IPS DF 6.9 (cell line): ENCODE results near the gene TOM1.
"Not testable (repeated sequence)": the region's sequence is repeated elsewhere in the genome, so short reads cannot be mapped to it uniquely, and the experiment has no call there.

Experiments
- DNase-seq: peaks from one replicate; pipeline ENCODE4 v3.0.0-alpha.2; 2013; ENCODE audit warnings: low read depth, low spot score
- H3K27ac ChIP-seq: one replicate; pipeline ENCODE4 v1.5.1; 2013; ENCODE audit warnings: low read length, control low read depth
- H3K27me3 ChIP-seq: 2 replicates; pipeline ENCODE4 v1.6.1; 2013; ENCODE audit warnings: mild to moderate bottlenecking, low read length; ENCODE audit not compliant: control insufficient read depth, insufficient read depth
- H3K36me3 ChIP-seq: 2 replicates; pipeline ENCODE4 v1.6.1; 2013; ENCODE audit warnings: low read length; ENCODE audit not compliant: control insufficient read depth, insufficient read depth
- H3K4me1 ChIP-seq: 2 replicates; pipeline ENCODE4 v1.6.1; 2013; ENCODE audit warnings: low read length; ENCODE audit not compliant: control insufficient read depth, insufficient read depth
- H3K4me3 ChIP-seq: 2 replicates; pipeline ENCODE4 v1.5.1; 2013; ENCODE audit warnings: mild to moderate bottlenecking, low read length
- H3K9me3 ChIP-seq: 2 replicates; pipeline ENCODE4 v1.6.1; 2013; ENCODE audit warnings: low read length, inconsistent platforms; ENCODE audit not compliant: control insufficient read depth, insufficient read depth
- WGBS: extraction: QIAGEN DNeasy Blood & Tissue Kit; methylation state at CpG from one replicate; pipeline ENCODE4 v1.1.7; 2013; ENCODE audit warnings: mixed read lengths, missing lambda C conversion rate; ENCODE audit not compliant: insufficient read length, insufficient coverage; 5-methylcytosine and 5-hydroxymethylcytosine counted together

The TOM1 gene

GRCh38 chr22:35354068-35354467 lies 54.4 kb downstream of the TOM1 start:
- no peak overlapping the region for H3K4me3 ChIP-seq
- no CpG with 5 or more reads among the region's 4 CpGs for WGBS
- H3K4me1 ChIP-seq: peaks cover 3% of the 10 kb centered on the region; the same call in 1 of the 2 replicates

GRCh38 chr22:35357883-35358621 lies 58.4 kb downstream of the TOM1 start:
- no peak overlapping the region for H3K4me3 ChIP-seq
- H3K9me3 ChIP-seq: no peaks in the 10 kb centered on the region
- H3K27ac ChIP-seq: no peak overlapping the region
- no CpG with 5 or more reads among the region's 6 CpGs for WGBS
- no peaks in the 10 kb centered on the region for H3K27me3 ChIP-seq
- no peaks in the 10 kb centered on the region for H3K4me1 ChIP-seq
- DNase-seq: no peak
- H3K36me3 ChIP-seq: no peaks in the 10 kb centered on the region

More at GRCh38 chr22:35354068-35354467, 54.4 kb downstream of the TOM1 start:
- H3K27ac ChIP-seq: no peak overlapping the region
- no peak for DNase-seq
- no peaks in the 10 kb centered on the region for H3K27me3 ChIP-seq
- no peaks in the 10 kb centered on the region for H3K9me3 ChIP-seq
- H3K36me3 ChIP-seq: no peaks in the 10 kb centered on the region

DNA sequence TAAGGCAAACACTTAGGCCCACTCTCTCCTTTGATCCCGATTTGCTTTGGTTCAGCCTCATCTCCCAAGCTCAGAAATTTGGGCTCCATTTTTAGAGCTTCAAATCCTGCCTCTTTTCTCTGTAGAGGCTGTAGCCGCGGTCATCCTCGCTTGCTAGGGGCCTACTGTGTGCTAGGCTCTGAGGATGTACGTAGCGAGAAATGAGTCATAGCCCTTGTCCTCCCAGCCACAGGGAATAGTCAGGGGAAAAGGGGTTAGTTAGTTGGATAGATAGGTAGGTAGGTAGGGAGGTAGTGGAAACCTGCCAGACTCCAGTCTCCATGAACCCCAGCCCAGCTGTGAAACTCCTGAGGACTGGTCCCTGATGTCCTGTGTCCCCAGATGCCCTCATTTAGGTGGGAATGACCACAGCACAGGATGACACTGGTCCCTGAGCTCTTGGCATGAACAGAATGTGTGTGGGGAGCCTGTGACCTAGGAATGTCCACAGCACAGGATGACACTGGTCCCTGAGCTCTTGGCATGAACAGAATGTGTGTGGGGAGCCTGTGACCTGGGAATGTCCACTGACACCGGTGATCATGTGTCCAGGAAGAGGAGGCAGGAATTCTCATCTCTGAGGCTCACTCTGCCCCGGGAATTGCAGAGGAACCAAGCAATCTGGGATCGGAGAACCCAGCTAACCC lies 59.8 kb downstream of the TOM1 start:
- Histone ChIP-seq H3K27ac (no peak overlapping the region), H3K9me3 (no peaks in the 10 kb centered on the region), H3K4me1 (no peaks in the 10 kb centered on the region), H3K4me3 (no peak overlapping the region), H3K36me3 (no peaks in the 10 kb centered on the region), H3K27me3 (no peaks in the 10 kb centered on the region)
- DNase-seq: no peak
- no CpG with 5 or more reads among the region's 9 CpGs for WGBS

DNA sequence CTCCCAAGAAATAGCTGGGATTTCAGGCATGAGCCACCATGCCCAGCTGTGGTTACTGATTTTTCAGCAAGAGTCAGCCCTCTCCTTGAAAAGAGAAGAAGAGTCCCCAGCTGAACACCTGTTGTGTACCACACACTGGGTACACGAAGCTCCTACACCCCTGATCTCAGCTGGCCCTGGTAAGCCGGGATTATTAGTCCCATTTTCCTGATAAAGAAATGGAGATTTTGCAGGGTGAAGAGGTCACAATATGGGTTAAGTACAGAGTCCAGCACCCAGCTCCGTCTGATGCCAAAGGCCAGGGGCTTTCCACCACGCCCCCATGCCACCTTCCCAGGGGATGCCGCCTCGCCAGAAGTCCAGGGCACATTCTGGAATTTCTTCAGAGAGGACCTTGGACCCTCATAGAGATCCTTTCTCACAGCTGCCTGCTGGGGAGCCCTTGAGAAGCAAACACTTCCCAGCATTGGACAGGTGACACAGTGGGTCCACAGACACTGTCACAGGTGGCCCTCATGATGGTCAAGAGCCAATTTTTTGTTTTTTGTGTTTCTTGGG lies 61.4 kb downstream of the TOM1 start:
- no peaks in the 10 kb centered on the region for H3K9me3 ChIP-seq
- no CpG with 5 or more reads among the region's 6 CpGs for WGBS
- DNase-seq: no peak
- H3K36me3 ChIP-seq: no peaks in the 10 kb centered on the region
- no peaks in the 10 kb centered on the region for H3K4me1 ChIP-seq
- H3K27ac ChIP-seq: no peak overlapping the region
- H3K27me3 ChIP-seq: no peaks in the 10 kb centered on the region
- H3K4me3 ChIP-seq: no peak overlapping the region

- DNase-seq: no peak
- peaks cover 2% of the 10 kb centered on the region; the same call in 1 of the 2 replicates for H3K4me1 ChIP-seq
- no peak overlapping the region for H3K27ac ChIP-seq
- H3K9me3 ChIP-seq: no peaks in the 10 kb centered on the region
- no peaks in the 10 kb centered on the region for H3K27me3 ChIP-seq
- H3K4me3 ChIP-seq: no peak overlapping the region
- no peaks in the 10 kb centered on the region for H3K36me3 ChIP-seq
- WGBS: no CpG with 5 or more reads among the region's 11 CpGs
These were observed 63.9 kb downstream of the TOM1 start for GRCh38 chr22:35363566-35364086.

DNA sequence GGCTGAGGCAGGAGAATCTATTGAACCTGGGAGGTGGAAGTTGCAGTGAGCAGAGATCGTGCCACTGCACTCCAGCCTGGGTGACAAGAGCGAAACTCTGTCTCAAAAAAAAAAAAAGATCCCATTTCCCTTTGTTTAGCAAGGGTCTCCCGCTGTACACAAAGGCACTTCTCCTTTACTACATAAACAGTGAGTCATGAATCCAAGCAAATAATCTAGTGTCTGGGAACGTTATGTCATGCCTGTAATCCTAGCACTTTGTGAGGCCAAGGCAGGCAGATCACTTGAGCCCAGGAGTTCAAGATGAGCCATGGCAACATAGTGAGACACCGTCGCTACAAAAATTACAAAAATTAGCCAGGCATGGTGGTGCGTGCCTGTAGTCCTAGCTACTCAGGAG lies 64.5 kb downstream of the TOM1 start:
- not testable (repeated sequence) for H3K4me1 ChIP-seq, H3K4me3 ChIP-seq, H3K27me3 ChIP-seq, H3K9me3 ChIP-seq, H3K36me3 ChIP-seq, DNase-seq, H3K27ac ChIP-seq
- WGBS: no CpG with 5 or more reads among the region's 7 CpGs

GRCh38 chr22:35367331-35367886 lies 67.7 kb downstream of the TOM1 start:
- DNase-seq: no peak
- no peak overlapping the region for H3K4me3 ChIP-seq
- H3K27me3 ChIP-seq: no peaks in the 10 kb centered on the region
- H3K9me3 ChIP-seq: no peaks in the 10 kb centered on the region
- H3K36me3 ChIP-seq: no peaks in the 10 kb centered on the region
- no CpG with 5 or more reads among the region's 9 CpGs for WGBS
- H3K27ac ChIP-seq: no peak overlapping the region
- peaks cover 5% of the 10 kb centered on the region for H3K4me1 ChIP-seq

DNA sequence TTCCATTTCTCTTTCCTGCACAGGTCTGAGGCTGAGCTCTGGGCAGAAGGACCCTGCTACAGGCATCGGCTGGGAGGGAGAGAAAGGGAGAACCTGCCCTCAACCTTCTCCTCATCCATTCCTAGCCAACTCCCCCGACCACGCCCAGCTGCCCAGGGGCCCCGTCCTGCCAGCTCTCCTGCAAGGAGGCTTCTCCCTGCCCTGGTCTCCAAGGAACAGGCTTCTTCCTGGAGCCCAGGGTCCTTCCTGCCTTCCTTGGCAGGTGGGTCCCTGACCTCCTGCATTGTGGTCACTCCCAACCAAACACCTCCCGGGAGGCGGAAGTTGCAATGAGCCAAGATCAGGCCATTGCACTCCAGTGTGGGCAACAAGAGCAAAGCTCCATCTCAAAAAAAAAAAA lies 68.7 kb downstream of the TOM1 start:
- Histone ChIP-seq H3K4me1 (peaks cover 5% of the 10 kb centered on the region), H3K36me3 (no peaks in the 10 kb centered on the region), H3K27ac (no peak overlapping the region), H3K9me3 (no peaks in the 10 kb centered on the region), H3K4me3 (no peak overlapping the region), H3K27me3 (no peaks in the 10 kb centered on the region)
- no CpG with 5 or more reads among the region's 6 CpGs for WGBS
- DNase-seq: no peak

DNA sequence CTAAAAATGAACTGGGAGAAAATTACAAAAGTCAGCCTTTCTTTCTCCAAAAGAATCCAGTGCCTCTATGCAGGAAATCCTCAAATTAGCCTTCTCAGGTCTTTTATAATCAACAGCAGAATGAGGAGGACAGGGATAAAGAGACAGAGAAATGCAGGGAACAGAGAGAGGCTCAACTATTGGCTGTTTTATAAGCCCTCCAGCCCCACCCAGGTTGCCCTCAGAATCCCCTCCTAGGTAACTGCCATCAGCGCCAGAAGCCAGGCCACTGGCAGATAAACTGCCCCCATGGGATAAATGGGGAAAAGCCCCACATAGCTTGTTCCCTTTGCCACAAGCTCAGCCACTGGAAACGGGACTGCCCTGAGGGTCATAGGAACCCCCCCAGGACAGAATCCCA lies 70.3 kb downstream of the TOM1 start:
- WGBS: no CpG with 5 or more reads among the region's 2 CpGs
- no peak for DNase-seq
- no peaks in the 10 kb centered on the region for H3K36me3 ChIP-seq
- H3K4me1 ChIP-seq: peaks cover 5% of the 10 kb centered on the region
- H3K9me3 ChIP-seq: no peaks in the 10 kb centered on the region
- no peak overlapping the region for H3K27ac ChIP-seq
- H3K27me3 ChIP-seq: no peaks in the 10 kb centered on the region
- no peak overlapping the region for H3K4me3 ChIP-seq

DNA sequence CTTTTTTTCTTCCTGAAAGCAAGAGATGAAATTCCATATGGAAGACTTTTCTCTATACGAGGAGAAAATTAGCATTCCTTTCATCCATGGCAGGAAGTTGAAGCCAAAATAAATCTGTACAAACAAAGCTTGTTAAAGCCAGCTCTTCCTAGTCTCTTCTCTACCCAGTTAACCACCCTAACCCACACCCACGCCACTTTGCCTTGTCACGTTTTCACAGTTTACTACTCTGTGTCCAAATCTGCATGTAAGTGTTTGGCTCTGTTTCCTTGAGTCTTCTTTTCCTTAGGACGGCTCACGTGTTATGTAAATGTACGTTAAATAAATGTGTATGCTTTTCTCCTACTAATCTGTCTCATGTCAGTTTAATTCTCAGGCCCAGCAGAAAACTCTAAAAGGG lies 74.1 kb downstream of the TOM1 start:
- Histone ChIP-seq H3K27ac (no peak overlapping the region), H3K27me3 (no peaks in the 10 kb centered on the region), H3K36me3 (no peaks in the 10 kb centered on the region), H3K4me1 (peaks cover 6% of the 10 kb centered on the region), H3K4me3 (no peak overlapping the region), H3K9me3 (no peaks in the 10 kb centered on the region)
- DNase-seq: no peak
- 100% methylated on average over 1 of the region's 6 CpGs for WGBS
